ENCODE results near the gene FBXO8.
"Not testable (repeated sequence)": the region's sequence is repeated elsewhere in the genome, so short reads cannot be mapped to it uniquely, and the experiment has no call there.

The FBXO8 gene

DNA sequence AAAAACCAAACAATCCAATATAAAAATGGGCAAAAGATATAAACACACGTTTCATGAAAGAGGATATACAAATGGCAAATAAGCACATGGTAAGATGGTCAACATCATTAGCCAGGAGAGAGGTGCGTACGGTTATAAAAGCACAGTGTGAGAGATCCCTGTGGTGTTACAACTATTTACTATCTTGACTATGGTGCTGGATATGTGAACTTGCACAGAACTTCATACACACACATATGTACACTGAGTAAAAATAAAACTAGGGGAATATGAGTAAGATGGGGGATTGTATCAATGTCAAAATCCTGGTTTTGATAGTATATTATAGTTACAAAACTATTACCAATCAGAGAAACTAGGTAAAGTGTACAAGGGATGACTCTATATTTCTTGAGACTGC lies 8.4 kb downstream of the FBXO8 start:
- DNase-seq, result no peak
- peaks cover 10 to 50% of the 10 kb centered on the region in 2 donors for H3K4me1 Mint-ChIP-seq
- ATAC-seq (replicated peaks), result no peak
- H3K36me3 Mint-ChIP-seq, result peaks cover 7 to 12% of the 10 kb centered on the region in 2 donors
- H3K9me3 Mint-ChIP-seq, result no peaks in the 10 kb centered on the region
- H3K27me3 Mint-ChIP-seq, result no peaks in the 10 kb centered on the region
- no peak overlapping the region for H3K4me3 Mint-ChIP-seq
- H3K27ac Mint-ChIP-seq, result no peak overlapping the region

GRCh38 chr4:174274436-174274835 lies 9.0 kb downstream of the FBXO8 start:
- Mint-ChIP-seq H3K36me3 (peaks cover 4 to 6% of the 10 kb centered on the region in 2 donors), H3K4me3 (no peak overlapping the region), H3K27me3 (no peaks in the 10 kb centered on the region), H3K4me1 (peaks cover 9 to 44% of the 10 kb centered on the region in 2 donors), H3K9me3 (no peaks in the 10 kb centered on the region), H3K27ac (no peak overlapping the region)
- DNase-seq (no peak), ATAC-seq (replicated peaks) (no peak)

DNA sequence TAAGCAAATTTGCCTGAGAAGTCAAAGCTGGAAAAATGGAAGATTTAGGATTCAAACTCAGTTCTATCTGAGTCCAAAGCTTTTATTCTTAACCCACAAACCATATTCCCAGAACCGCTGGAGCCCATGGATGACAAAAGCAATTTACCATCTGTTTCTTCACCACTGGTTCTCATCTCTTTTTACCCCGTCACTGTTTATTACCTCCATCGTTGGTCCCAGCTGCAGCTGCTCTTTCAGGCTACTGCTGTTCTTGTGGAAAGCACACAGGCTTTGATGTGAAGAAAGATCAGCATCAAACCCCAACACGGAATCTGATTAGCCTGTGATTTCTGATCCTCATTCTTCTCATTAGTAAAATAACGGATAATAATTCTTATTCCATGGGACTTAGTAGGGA lies 9.5 kb downstream of the FBXO8 start:
- ATAC-seq (replicated peaks) (no peak), DNase-seq (no peak)
- Mint-ChIP-seq H3K9me3 (no peaks in the 10 kb centered on the region), H3K36me3 (peaks cover under 1 to 2% of the 10 kb centered on the region in 2 donors), H3K4me1 (peaks cover 9 to 39% of the 10 kb centered on the region in 2 donors), H3K27ac (no peak overlapping the region), H3K27me3 (no peaks in the 10 kb centered on the region), H3K4me3 (no peak overlapping the region)

GRCh38 chr4:174266416-174266815 lies 17.1 kb downstream of the FBXO8 start:
- Mint-ChIP-seq H3K9me3 (no peaks in the 10 kb centered on the region), H3K27me3 (no peaks in the 10 kb centered on the region), H3K4me3 (no peak overlapping the region), H3K27ac (no peak overlapping the region), H3K4me1 (peaks cover 7 to 14% of the 10 kb centered on the region in 2 donors), H3K36me3 (peaks cover 0 to 3% of the 10 kb centered on the region in 2 donors)
- DNase-seq (no peak), ATAC-seq (replicated peaks) (no peak)

- H3K27me3 Mint-ChIP-seq, result no peaks in the 10 kb centered on the region
- ATAC-seq (replicated peaks) (no peak), DNase-seq (no peak)
- H3K4me3 Mint-ChIP-seq, result no peak overlapping the region
- H3K36me3 Mint-ChIP-seq, result peaks cover 0 to 3% of the 10 kb centered on the region in 2 donors
- H3K4me1 Mint-ChIP-seq, result peaks cover 5 to 9% of the 10 kb centered on the region in 2 donors
- H3K27ac Mint-ChIP-seq, result no peak overlapping the region
- no peaks in the 10 kb centered on the region for H3K9me3 Mint-ChIP-seq
These were observed 17.6 kb downstream of the FBXO8 start for GRCh38 chr4:174265916-174266315.

DNA sequence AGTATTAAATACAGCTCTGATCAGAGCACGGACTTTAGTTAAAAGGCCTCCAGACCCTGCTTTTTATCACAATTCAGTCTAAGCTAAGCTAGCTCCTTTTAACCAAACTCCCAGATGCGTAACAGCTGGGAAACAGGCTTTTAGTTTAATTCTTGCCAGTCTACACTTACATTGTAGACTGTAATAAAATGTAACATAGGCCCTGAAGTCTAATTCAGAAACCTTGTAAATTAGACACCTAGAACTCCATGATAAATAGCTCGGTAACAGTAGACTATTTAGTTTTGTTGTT lies 20.1 kb downstream of the FBXO8 start:
- DNase-seq (no peak), ATAC-seq (replicated peaks) (no peak)
- Mint-ChIP-seq H3K4me1 (peaks cover 5% of the 10 kb centered on the region in 2 donors), H3K4me3 (no peak overlapping the region), H3K9me3 (no peaks in the 10 kb centered on the region), H3K27ac (no peak overlapping the region), H3K27me3 (no peaks in the 10 kb centered on the region), H3K36me3 (peaks cover 0 to 3% of the 10 kb centered on the region in 2 donors)

- H3K9me3 Mint-ChIP-seq, result no peaks in the 10 kb centered on the region
- no peaks in the 10 kb centered on the region for H3K27me3 Mint-ChIP-seq
- H3K27ac Mint-ChIP-seq, result no peak overlapping the region
- DNase-seq, result no peak
- peaks cover 0 to 3% of the 10 kb centered on the region in 2 donors for H3K36me3 Mint-ChIP-seq
- ATAC-seq (replicated peaks), result no peak
- peaks cover 5% of the 10 kb centered on the region in 2 donors for H3K4me1 Mint-ChIP-seq
- no peak overlapping the region for H3K4me3 Mint-ChIP-seq
These were observed 20.6 kb downstream of the FBXO8 start for GRCh38 chr4:174262624-174263444.

GRCh38 chr4:174261432-174261831 lies 22.0 kb downstream of the FBXO8 start:
- H3K9me3 Mint-ChIP-seq, H3K4me1 Mint-ChIP-seq: not testable (repeated sequence)

DNA sequence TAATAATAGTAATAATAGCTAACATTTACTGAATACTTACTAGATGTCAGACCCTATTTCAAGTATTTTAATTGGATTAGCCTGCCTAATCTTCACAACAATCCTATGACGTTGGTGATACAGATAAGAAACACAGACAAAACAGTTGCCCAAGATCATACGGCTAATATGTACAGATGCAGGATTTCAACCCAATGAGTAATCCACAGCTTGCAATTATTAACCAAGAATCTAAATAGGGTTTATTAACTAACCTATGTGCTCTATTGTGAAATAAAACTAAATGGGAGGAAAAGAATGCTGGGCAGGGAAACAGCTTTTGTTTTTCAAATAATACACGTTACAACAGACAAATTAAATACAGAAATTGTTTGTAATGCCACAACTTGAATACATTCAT lies 23.4 kb downstream of the FBXO8 start:
- Mint-ChIP-seq H3K4me1 (peaks cover 5% of the 10 kb centered on the region in 2 donors), H3K4me3 (no peak overlapping the region), H3K27ac (no peak overlapping the region), H3K27me3 (no peaks in the 10 kb centered on the region), H3K36me3 (peaks cover 0 to 6% of the 10 kb centered on the region in 2 donors), H3K9me3 (no peaks in the 10 kb centered on the region)
- no peak for DNase-seq
- no peak for ATAC-seq (replicated peaks)

More at GRCh38 chr4:174261432-174261831, 22.0 kb downstream of the FBXO8 start:
- H3K27ac Mint-ChIP-seq; ATAC-seq (replicated peaks); H3K4me3 Mint-ChIP-seq; H3K36me3 Mint-ChIP-seq; DNase-seq; H3K27me3 Mint-ChIP-seq: not testable (repeated sequence)

GRCh38 chr4:174259580-174259979 lies 23.9 kb downstream of the FBXO8 start:
- ATAC-seq (replicated peaks) (no peak), DNase-seq (no peak)
- Mint-ChIP-seq H3K36me3 (peaks cover 0 to 6% of the 10 kb centered on the region in 2 donors), H3K4me3 (no peak overlapping the region), H3K27me3 (no peaks in the 10 kb centered on the region), H3K27ac (no peak overlapping the region), H3K4me1 (peaks cover 0 to 2% of the 10 kb centered on the region in 2 donors), H3K9me3 (no peaks in the 10 kb centered on the region)

- Mint-ChIP-seq H3K36me3 (peaks cover 0 to 3% of the 10 kb centered on the region in 2 donors), H3K4me3 (no peak overlapping the region), H3K27me3 (no peaks in the 10 kb centered on the region), H3K4me1 (no peaks in the 10 kb centered on the region), H3K27ac (no peak overlapping the region), H3K9me3 (no peaks in the 10 kb centered on the region)
- ATAC-seq (replicated peaks), result no peak
- DNase-seq, result no peak
These were observed 27.2 kb downstream of the FBXO8 start for GRCh38 chr4:174256277-174256713.

- ATAC-seq (replicated peaks), result no peak
- no peak overlapping the region for H3K4me3 Mint-ChIP-seq
- no peak overlapping the region for H3K27ac Mint-ChIP-seq
- H3K36me3 Mint-ChIP-seq, result peaks cover 0 to 3% of the 10 kb centered on the region in 2 donors
- H3K4me1 Mint-ChIP-seq, result no peaks in the 10 kb centered on the region
- DNase-seq, result no peak
- no peaks in the 10 kb centered on the region for H3K9me3 Mint-ChIP-seq
- no peaks in the 10 kb centered on the region for H3K27me3 Mint-ChIP-seq
These were observed 27.7 kb downstream of the FBXO8 start for GRCh38 chr4:174255786-174256185.

DNA sequence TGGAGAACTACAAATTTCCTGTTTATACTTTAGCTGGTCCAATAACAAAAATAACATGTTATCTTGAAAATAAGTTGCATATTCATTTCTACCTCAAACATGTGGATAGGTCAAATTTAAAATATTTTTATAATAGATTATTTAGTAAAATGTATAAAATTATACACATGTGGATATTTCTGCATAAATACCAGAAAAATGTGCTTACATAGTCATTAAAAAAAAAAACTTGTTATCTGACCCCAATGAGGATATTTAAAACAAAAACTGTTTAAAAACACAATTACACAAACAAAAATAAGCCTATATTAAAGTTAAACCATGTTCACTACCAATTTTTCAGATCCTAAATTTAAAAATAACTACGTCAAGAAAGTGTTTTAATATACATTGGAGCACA lies 28.1 kb downstream of the FBXO8 start:
- H3K9me3 Mint-ChIP-seq, result no peaks in the 10 kb centered on the region
- peaks cover 0 to 3% of the 10 kb centered on the region in 2 donors for H3K36me3 Mint-ChIP-seq
- ATAC-seq (replicated peaks) (no peak), DNase-seq (no peak)
- H3K27me3 Mint-ChIP-seq, result no peaks in the 10 kb centered on the region
- no peak overlapping the region for H3K27ac Mint-ChIP-seq
- no peaks in the 10 kb centered on the region for H3K4me1 Mint-ChIP-seq
- no peak overlapping the region for H3K4me3 Mint-ChIP-seq

DNA sequence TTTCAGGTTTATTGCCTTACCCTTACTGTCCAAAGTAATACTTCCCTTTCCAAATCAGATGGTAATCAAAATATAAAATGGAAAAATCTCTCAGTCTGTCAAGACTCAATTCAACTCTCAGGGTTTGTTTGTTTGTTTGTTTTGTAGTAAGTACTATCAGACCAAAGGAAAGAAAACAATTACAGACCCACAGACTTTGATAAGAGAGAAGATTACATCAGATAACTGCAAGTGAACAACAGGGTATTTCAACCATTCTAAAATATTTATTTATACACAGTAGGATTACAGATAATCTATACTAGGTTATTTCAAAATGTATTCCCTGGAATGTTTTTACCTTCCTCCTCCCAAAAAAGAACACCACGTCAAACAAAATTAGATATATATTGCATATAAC lies 28.9 kb downstream of the FBXO8 start:
- Mint-ChIP-seq H3K36me3 (peaks cover 2 to 3% of the 10 kb centered on the region in 2 donors), H3K4me1 (no peaks in the 10 kb centered on the region), H3K4me3 (no peak overlapping the region), H3K27me3 (no peaks in the 10 kb centered on the region), H3K9me3 (no peaks in the 10 kb centered on the region), H3K27ac (no peak overlapping the region)
- no peak for ATAC-seq (replicated peaks)
- no peak for DNase-seq

- no peaks in the 10 kb centered on the region for H3K9me3 Mint-ChIP-seq
- H3K36me3 Mint-ChIP-seq, result peaks cover 2 to 3% of the 10 kb centered on the region in 2 donors
- H3K4me1 Mint-ChIP-seq, result no peaks in the 10 kb centered on the region
- H3K4me3 Mint-ChIP-seq, result no peak overlapping the region
- no peak for ATAC-seq (replicated peaks)
- H3K27me3 Mint-ChIP-seq, result no peaks in the 10 kb centered on the region
- no peak for DNase-seq
- H3K27ac Mint-ChIP-seq, result no peak overlapping the region
These were observed 31.1 kb downstream of the FBXO8 start for GRCh38 chr4:174252412-174252811.
